Ishikawa (cell line): ENCODE data around the gene ATXN1L.

Source experiments
- EGR1 ChIP-seq: IDR thresholded peaks from 2 replicates; pipeline ENCODE4 v1.6.1; 2012
- YY1 ChIP-seq: IDR thresholded peaks from 2 replicates; pipeline ENCODE4 v1.6.1; 2012; ENCODE audit warnings: low read depth

DNA sequence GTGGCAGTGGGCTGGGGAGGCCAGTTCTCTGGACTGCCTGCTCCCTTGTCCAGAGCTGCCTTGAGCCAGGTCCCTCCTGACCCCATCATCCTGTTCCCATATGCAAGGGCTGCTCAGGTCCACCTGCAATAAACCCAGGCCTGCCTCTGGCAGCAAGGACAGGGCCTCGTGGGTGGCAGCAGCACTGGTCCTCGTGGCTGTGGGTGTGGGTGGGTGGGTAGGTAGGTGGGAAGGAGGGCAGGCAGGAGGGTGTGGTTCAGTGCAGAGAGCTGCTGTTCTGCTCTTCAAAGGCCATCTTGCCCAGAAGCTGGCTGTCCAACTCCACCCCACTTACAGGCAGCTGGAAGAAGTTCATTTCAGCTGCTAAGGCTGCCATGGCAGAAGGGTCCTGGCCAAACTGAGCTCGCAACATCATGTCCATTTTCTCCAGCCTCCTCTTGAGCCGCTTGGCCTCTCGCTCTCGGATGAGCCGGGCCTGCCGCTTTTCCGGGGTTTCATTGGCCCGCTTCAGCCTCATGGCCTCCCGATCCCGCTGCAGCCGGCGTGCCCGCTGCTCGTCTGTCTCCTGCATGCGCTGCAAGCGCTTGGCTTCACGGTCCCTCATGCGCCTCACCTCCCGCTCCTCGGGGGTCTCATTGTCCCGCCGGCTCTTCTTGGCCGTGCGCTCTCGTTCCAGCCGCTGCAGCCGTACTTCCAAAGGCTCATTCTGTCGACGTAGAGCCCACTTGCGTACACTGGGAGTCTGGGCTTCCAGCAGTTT lies 14.2 kb downstream of the ATXN1L start:
- TF ChIP-seq EGR1: no peak
- no peak for TF ChIP-seq YY1
